SH-SY5Y (cell line): ENCODE measurements around the gene TNFSF18.

ENCODE experiments used
- GATA2 ChIP-seq: IDR thresholded peaks from 2 replicates; pipeline ENCODE4 v1.6.1; 2011; ENCODE audit warnings: mild to moderate bottlenecking, low read depth, low read length
- GATA3 ChIP-seq: IDR thresholded peaks from 2 replicates; pipeline ENCODE4 v1.6.1; 2011; ENCODE audit warnings: low read depth, mild to moderate bottlenecking, low read length, moderate library complexity

DNA sequence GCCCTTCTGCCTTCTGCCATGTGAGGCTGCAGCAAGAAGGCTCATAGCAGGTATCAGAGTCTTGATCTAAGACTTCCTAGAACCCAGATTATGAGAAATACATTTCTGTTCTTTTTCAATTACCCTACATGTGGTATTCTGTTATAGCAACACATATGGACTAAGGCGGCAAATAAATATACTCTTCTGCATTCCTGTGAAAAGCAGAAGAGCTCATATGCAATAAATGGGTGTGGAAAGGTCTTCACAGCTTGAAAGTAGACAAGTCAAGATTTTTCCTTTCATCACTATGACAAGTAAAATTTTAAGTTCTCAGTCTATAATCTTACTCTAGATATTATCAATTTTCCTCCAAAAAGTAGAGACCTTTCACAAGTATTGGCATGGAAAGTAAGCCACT is 36.6 kb downstream of the TNFSF18 start:
- TF ChIP-seq GATA2 (no peak), GATA3 (no peak)
